Measurements from ENCODE around the gene TAMM41. TPM values are rescaled to one million over a fixed set of nuclear protein-coding genes. Genes with fewer than 3 reads are reported as not detected.

Gene TAMM41
- total and polyA plus RNA-seq, 2 experiments from 2014 or later = 9.6 to 14.1 TPM

DNA sequence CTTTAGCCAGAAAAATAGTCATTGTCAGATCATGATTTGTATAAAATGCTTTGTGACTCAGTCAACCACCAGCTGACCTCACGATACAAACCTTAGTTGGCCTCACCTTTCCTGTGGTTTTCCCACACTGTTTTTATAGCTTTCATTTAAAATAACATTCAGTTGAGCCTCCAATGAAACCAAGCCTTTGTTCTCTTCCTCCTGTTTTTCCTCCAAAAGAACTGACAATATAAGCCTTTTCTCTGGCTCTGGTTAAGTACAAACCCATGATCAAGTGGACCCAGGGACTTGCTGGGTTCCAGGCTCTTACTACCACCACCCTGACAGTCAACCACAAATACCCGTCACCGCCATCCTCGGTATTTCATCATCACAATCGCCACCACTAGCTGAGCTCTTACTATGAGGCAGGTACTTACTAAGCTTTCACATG, 81.7 kb downstream of the TAMM41 start:
- Histone ChIP-seq H3K4me2 (no peak overlapping the region), H4K20me1 (ENCODE audit: insufficient read depth, poor library complexity, severe bottlenecking) (no peaks in the 10 kb centered on the region), H3K79me2 (no peaks in the 10 kb centered on the region), H3K27me3 (no peaks in the 10 kb centered on the region), H3K9me2 (replicated peaks; ENCODE audit: insufficient read depth) (no peaks in the 10 kb centered on the region), H3K36me3 (replicated peaks; ENCODE audit: insufficient read depth, low read depth) (no peaks in the 10 kb centered on the region), H2AFZ (no peak overlapping the region), H3K9me3 (ENCODE audit: low read depth) (no peaks in the 10 kb centered on the region), H3K27ac (no peak overlapping the region), H3K4me3 (no peak overlapping the region), H3K4me1 (ENCODE audit: insufficient read depth) (no peaks in the 10 kb centered on the region)
- no peak for DNase-seq (ENCODE audit: low spot score)
- TF ChIP-seq EZH2phosphoT487 (IDR thresholded peaks at IDR 0.05; ENCODE audit: low read depth, severe bottlenecking, unreplicated experiment) = no peak
- TF ChIP-seq, protein P1, sequence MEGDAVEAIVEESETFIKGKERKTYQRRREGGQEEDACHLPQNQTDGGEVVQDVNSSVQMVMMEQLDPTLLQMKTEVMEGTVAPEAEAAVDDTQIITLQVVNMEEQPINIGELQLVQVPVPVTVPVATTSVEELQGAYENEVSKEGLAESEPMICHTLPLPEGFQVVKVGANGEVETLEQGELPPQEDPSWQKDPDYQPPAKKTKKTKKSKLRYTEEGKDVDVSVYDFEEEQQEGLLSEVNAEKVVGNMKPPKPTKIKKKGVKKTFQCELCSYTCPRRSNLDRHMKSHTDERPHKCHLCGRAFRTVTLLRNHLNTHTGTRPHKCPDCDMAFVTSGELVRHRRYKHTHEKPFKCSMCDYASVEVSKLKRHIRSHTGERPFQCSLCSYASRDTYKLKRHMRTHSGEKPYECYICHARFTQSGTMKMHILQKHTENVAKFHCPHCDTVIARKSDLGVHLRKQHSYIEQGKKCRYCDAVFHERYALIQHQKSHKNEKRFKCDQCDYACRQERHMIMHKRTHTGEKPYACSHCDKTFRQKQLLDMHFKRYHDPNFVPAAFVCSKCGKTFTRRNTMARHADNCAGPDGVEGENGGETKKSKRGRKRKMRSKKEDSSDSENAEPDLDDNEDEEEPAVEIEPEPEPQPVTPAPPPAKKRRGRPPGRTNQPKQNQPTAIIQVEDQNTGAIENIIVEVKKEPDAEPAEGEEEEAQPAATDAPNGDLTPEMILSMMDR (IDR thresholded peaks at IDR 0.05; ENCODE audit: poor library complexity) = no peak
- no peak for TF ChIP-seq EZH2 (IDR thresholded peaks at IDR 0.05; ENCODE audit: borderline replicate concordance)
- 81% methylated on average over 5 of the region's 5 CpGs for WGBS (ENCODE audit: low lambda C conversion rate, missing lambda C conversion rate)

- Histone ChIP-seq H3K27ac (no peak overlapping the region), H3K4me3 (no peak overlapping the region), H3K36me3 (replicated peaks; ENCODE audit: insufficient read depth, low read depth) (no peaks in the 10 kb centered on the region), H3K4me1 (ENCODE audit: insufficient read depth) (no peaks in the 10 kb centered on the region), H4K20me1 (ENCODE audit: insufficient read depth, poor library complexity, severe bottlenecking) (no peaks in the 10 kb centered on the region), H3K9me3 (ENCODE audit: low read depth) (no peaks in the 10 kb centered on the region), H3K27me3 (no peaks in the 10 kb centered on the region), H3K9me2 (replicated peaks; ENCODE audit: insufficient read depth) (no peaks in the 10 kb centered on the region), H3K4me2 (no peak overlapping the region), H3K79me2 (no peaks in the 10 kb centered on the region), H2AFZ (no peak overlapping the region)
- no peak for TF ChIP-seq EZH2phosphoT487 (IDR thresholded peaks at IDR 0.05; ENCODE audit: low read depth, severe bottlenecking, unreplicated experiment)
- TF ChIP-seq, protein P1 (IDR thresholded peaks at IDR 0.05; ENCODE audit: poor library complexity) = no peak
- no peak for TF ChIP-seq EZH2 (IDR thresholded peaks at IDR 0.05; ENCODE audit: borderline replicate concordance)
- DNase-seq (ENCODE audit: low spot score) = no peak
- 92% methylated on average over 1 of the region's 2 CpGs for WGBS (ENCODE audit: low lambda C conversion rate, missing lambda C conversion rate)
Observed at GRCh38 chr3:11759996-11760395, 86.7 kb downstream of the TAMM41 start.

GRCh38 chr3:11757929-11758328, 88.8 kb downstream of the TAMM41 start:
- Histone ChIP-seq H4K20me1 (ENCODE audit: insufficient read depth, poor library complexity, severe bottlenecking) (no peaks in the 10 kb centered on the region), H3K9me3 (ENCODE audit: low read depth) (no peaks in the 10 kb centered on the region), H3K27ac (no peak overlapping the region), H3K4me3 (no peak overlapping the region), H3K4me2 (no peak overlapping the region), H2AFZ (no peak overlapping the region), H3K79me2 (no peaks in the 10 kb centered on the region), H3K4me1 (ENCODE audit: insufficient read depth) (no peaks in the 10 kb centered on the region), H3K36me3 (replicated peaks; ENCODE audit: insufficient read depth, low read depth) (no peaks in the 10 kb centered on the region), H3K27me3 (no peaks in the 10 kb centered on the region), H3K9me2 (replicated peaks; ENCODE audit: insufficient read depth) (no peaks in the 10 kb centered on the region)
- TF ChIP-seq, protein P1 (IDR thresholded peaks at IDR 0.05; ENCODE audit: poor library complexity) = no peak
- TF ChIP-seq EZH2 (IDR thresholded peaks at IDR 0.05; ENCODE audit: borderline replicate concordance) (no peak), EZH2phosphoT487 (IDR thresholded peaks at IDR 0.05; ENCODE audit: low read depth, severe bottlenecking, unreplicated experiment) (no peak)
- DNase-seq (ENCODE audit: low spot score) = no peak
- WGBS (ENCODE audit: low lambda C conversion rate, missing lambda C conversion rate) = 79% methylated on average over 6 of the region's 6 CpGs

- H3K4me3 ChIP-seq = no peak overlapping the region
- no peaks in the 10 kb centered on the region for H3K36me3 ChIP-seq (replicated peaks; ENCODE audit: insufficient read depth, low read depth)
- no peaks in the 10 kb centered on the region for H3K9me2 ChIP-seq (replicated peaks; ENCODE audit: insufficient read depth)
- no peaks in the 10 kb centered on the region for H4K20me1 ChIP-seq (ENCODE audit: insufficient read depth, poor library complexity, severe bottlenecking)
- DNase-seq (ENCODE audit: low spot score) = peak; percentile 21
- H3K27ac ChIP-seq = no peak overlapping the region
- no peaks in the 10 kb centered on the region for H3K27me3 ChIP-seq
- 68% methylated on average over 9 of the region's 9 CpGs for WGBS (ENCODE audit: low lambda C conversion rate, missing lambda C conversion rate)
- TF ChIP-seq EZH2phosphoT487 (IDR thresholded peaks at IDR 0.05; ENCODE audit: low read depth, severe bottlenecking, unreplicated experiment) = no peak
- TF ChIP-seq, protein P1 (IDR thresholded peaks at IDR 0.05; ENCODE audit: poor library complexity) = no peak
- no peak for TF ChIP-seq EZH2 (IDR thresholded peaks at IDR 0.05; ENCODE audit: borderline replicate concordance)
- H3K79me2 ChIP-seq = no peaks in the 10 kb centered on the region
- H3K4me1 ChIP-seq (ENCODE audit: insufficient read depth) = no peaks in the 10 kb centered on the region
- H3K4me2 ChIP-seq = no peak overlapping the region
- no peaks in the 10 kb centered on the region for H3K9me3 ChIP-seq (ENCODE audit: low read depth)
- H2AFZ ChIP-seq = no peak overlapping the region
Observed at GRCh38 chr3:11757441-11757875, 89.2 kb downstream of the TAMM41 start.
